CD14-positive monocyte (primary cell): ENCODE data around the gene ZNF831. TPM values are rescaled to one million over a fixed set of nuclear protein-coding genes. Genes with fewer than 3 reads are reported as not detected.

Experiments used
- DNase-seq, 3 donors: peaks; one replicate each; pipeline ENCODE4 v3.0.0-alpha.2; 2011 to 2022
- H2AFZ ChIP-seq: 2 replicates; pipeline ENCODE4 v1.6.0; 2012; ENCODE audit warnings: mild to moderate bottlenecking, low read depth, low read length, inconsistent platforms; ENCODE audit not compliant: insufficient read depth, poor library complexity, severe bottlenecking
- H3K27ac ChIP-seq, 2 donors: 1 replicate in 1 of 2; 2 replicates in 1 of 2; pipeline ENCODE4 v1.5.1; 2012 to 2013; ENCODE audit warnings: low read length in 2 of 2, control low read depth in 1 of 2, inconsistent platforms in 1 of 2, low read depth in 1 of 2, mild to moderate bottlenecking in 1 of 2
- H3K27me3 ChIP-seq, 2 donors: one replicate each; pipeline versions ENCODE4 v1.6.0 to v1.6.1; 2011 to 2013; ENCODE audit warnings: low read length in 2 of 2; ENCODE audit not compliant: control insufficient read depth in 2 of 2, insufficient read depth in 2 of 2
- H3K36me3 ChIP-seq, 2 donors: replicated peaks in 1 of 2; 1 replicate in 1 of 2; 2 replicates in 1 of 2; pipeline versions ENCODE4 v1.5.1 to v1.6.1; 2012 to 2013; ENCODE audit warnings: low read length in 2 of 2, control low read depth in 1 of 2, inconsistent platforms in 1 of 2, mild to moderate bottlenecking in 1 of 2; ENCODE audit not compliant: insufficient read depth in 2 of 2, control insufficient read depth in 1 of 2
- H3K4me1 ChIP-seq, 2 donors: 1 replicate in 1 of 2; 2 replicates in 1 of 2; pipeline versions ENCODE4 v1.5.1 to v1.6.1; 2012 to 2013; ENCODE audit warnings: low read length in 2 of 2, control low read depth in 1 of 2, inconsistent platforms in 1 of 2, mild to moderate bottlenecking in 1 of 2, moderate library complexity in 1 of 2; ENCODE audit not compliant: insufficient read depth in 2 of 2, control insufficient read depth in 1 of 2
- H3K4me2 ChIP-seq: replicated peaks from 2 replicates; pipeline ENCODE3; 2012; ENCODE audit warnings: low read length, moderate library complexity, mild to moderate bottlenecking; ENCODE audit not compliant: poor library complexity, severe bottlenecking; ENCODE audit errors: extremely low read depth
- H3K4me3 ChIP-seq, 3 experiments: fragments of 200-600 bp in 1 of 3; sonication (generic) in 1 of 3; replicated peaks in 1 of 3; 1 replicate in 2 of 3; 2 replicates in 1 of 3; pipeline ENCODE4 v1.5.1; 2011 to 2013; ENCODE audit warnings: low read length in 3 of 3, mild to moderate bottlenecking in 3 of 3, control low read depth in 2 of 3, low read depth in 2 of 3, inconsistent platforms in 1 of 3, moderate library complexity in 1 of 3
- H3K79me2 ChIP-seq: 2 replicates; pipeline ENCODE4 v1.6.0; 2012; ENCODE audit warnings: mild to moderate bottlenecking, control low read depth, inconsistent platforms, low read length, moderate library complexity; ENCODE audit not compliant: insufficient read depth
- H3K9ac ChIP-seq: 2 replicates; pipeline ENCODE4 v1.6.0; 2017; ENCODE audit warnings: low read length, mild to moderate bottlenecking; ENCODE audit not compliant: insufficient read depth, poor library complexity, severe bottlenecking
- H3K9me3 ChIP-seq, 2 donors: replicated peaks in 1 of 2; 1 replicate in 1 of 2; 2 replicates in 1 of 2; pipeline versions ENCODE4 v1.5.1 to v1.6.1; 2012 to 2013; ENCODE audit warnings: low read length in 2 of 2, control low read depth in 1 of 2; ENCODE audit not compliant: control insufficient read depth in 1 of 2, insufficient read depth in 1 of 2
- H4K20me1 ChIP-seq: 2 replicates; pipeline ENCODE4 v1.6.0; 2012; ENCODE audit warnings: mild to moderate bottlenecking, low read length, control low read depth, moderate library complexity; ENCODE audit not compliant: insufficient read depth
- H3K27ac Mint-ChIP-seq, 7 donors: one replicate each; pipeline ENCODE4 v1.8.0; 2020; ENCODE audit warnings: mild to moderate bottlenecking in 7 of 7, mixed read lengths in 7 of 7, moderate library complexity in 6 of 7, inconsistent platforms in 2 of 7
- H3K27me3 Mint-ChIP-seq, 3 donors: one replicate each; pipeline ENCODE4 v1.8.0; 2021 to 2022; ENCODE audit warnings: low read depth in 3 of 3, mild to moderate bottlenecking in 3 of 3, mixed read lengths in 3 of 3, moderate library complexity in 3 of 3, inconsistent platforms in 1 of 3
- H3K36me3 Mint-ChIP-seq, 2 donors: one replicate each; pipeline ENCODE4 v1.8.0; 2020; ENCODE audit warnings: mixed read lengths in 2 of 2, inconsistent platforms in 1 of 2, mild to moderate bottlenecking in 1 of 2
- H3K4me1 Mint-ChIP-seq: one replicate; pipeline ENCODE4 v1.8.0; 2020; ENCODE audit warnings: mild to moderate bottlenecking, mixed read lengths
- H3K4me3 Mint-ChIP-seq, 2 donors: one replicate each; pipeline ENCODE4 v1.8.0; 2020; ENCODE audit warnings: mild to moderate bottlenecking in 2 of 2, mixed read lengths in 2 of 2, moderate library complexity in 1 of 2
- H3K9me3 Mint-ChIP-seq, 7 donors: one replicate each; pipeline ENCODE4 v1.8.0; 2020 to 2022; ENCODE audit warnings: mixed read lengths in 7 of 7, mild to moderate bottlenecking in 6 of 7, moderate library complexity in 6 of 7, inconsistent platforms in 2 of 7
- WGBS: methylation state at CpG from one replicate; pipeline ENCODE4 v1.1.5; 2013; ENCODE audit warnings: missing lambda C conversion rate; ENCODE audit not compliant: insufficient coverage; 5-methylcytosine and 5-hydroxymethylcytosine counted together
- intact Hi-C, 2 donors: fragments of 100-400 bp; cut with micrococcal nuclease; formaldehyde crosslinking; loops; one replicate each; pipeline versions ENCODE4 v1.15.0 to v1.15.1; 2023
- polyA plus RNA-seq, 3 donors: library from polyadenylated mRNA; depleted of rRNA in 1 of 3; unstranded in 2 of 3; stranded (reverse) in 1 of 3; fragments of 300-500 nt in 2 of 3; fragments of >200 nt in 1 of 3; fragmentation: Illumina TruSeq in 2 of 3; gene quantifications; 1 replicate in 2 of 3; 2 replicates in 1 of 3; pipeline ENCODE4 v1.2.3, GENCODE V29; 2012 to 2021
- TF ChIP-seq, protein P1 (sequence below): fragments of 200-600 bp; IDR thresholded peaks from one replicate; pipeline ENCODE4 v1.8.0; 2022; ENCODE audit warnings: antibody characterized with exemption, mild to moderate bottlenecking

The ZNF831 gene
- polyA plus RNA-seq, 3 donors, result 0.03 to 0.09 TPM; not detected in 1

DNA sequence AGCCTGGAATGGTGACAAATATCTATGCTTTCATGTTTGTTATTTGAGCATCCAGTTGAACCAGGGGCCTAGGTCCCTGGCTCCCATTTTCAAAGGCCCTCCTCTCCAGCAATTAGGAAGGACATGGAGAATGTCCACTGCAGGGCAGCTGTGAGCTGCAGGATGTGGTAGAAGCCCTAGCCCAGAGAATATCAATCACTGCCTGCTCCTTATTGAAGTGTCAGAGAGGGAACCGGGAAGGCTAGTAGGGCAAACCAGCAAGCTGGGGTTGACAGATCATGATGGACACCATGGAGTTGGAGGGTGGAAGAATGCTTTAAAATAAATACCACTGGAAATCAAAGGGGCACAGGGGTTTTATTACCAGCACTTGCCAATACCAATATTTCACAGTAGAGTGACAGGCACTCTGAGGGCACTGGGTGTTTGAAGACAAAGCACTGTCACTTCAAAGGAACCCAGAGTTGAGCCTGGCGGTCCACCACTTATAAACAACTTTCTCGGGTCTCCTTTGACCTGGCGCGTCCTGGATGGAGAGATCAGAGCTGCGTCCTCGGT, 47.7 kb downstream of the ZNF831 start:
- Mint-ChIP-seq H3K36me3 (no peaks in the 10 kb centered on the region), H3K27me3 (peaks cover 0 to 6% (median 3%) of the 10 kb centered on the region in 3 donors), H3K4me1 (peaks cover 1% of the 10 kb centered on the region), H3K9me3 (peaks cover 0 to 5% (median 0%) of the 10 kb centered on the region in 7 donors), H3K4me3 (no peak overlapping the region), H3K27ac (no peak overlapping the region)
- Histone ChIP-seq H4K20me1 (no peaks in the 10 kb centered on the region), H3K4me1 (no peaks in the 10 kb centered on the region), H3K9ac (no peak overlapping the region), H3K79me2 (no peaks in the 10 kb centered on the region), H3K27me3 (no peaks in the 10 kb centered on the region), H3K36me3 (no peaks in the 10 kb centered on the region), H3K27ac (no peak overlapping the region), H3K9me3 (no peaks in the 10 kb centered on the region), H3K4me3 (no peak overlapping the region), H2AFZ (no peak overlapping the region), H3K4me2 (no peak overlapping the region)
- 100% methylated on average over 4 of the region's 7 CpGs for WGBS
- DNase-seq, result no peak
- intact Hi-C loops, result no loop called here
- TF ChIP-seq, protein P1, sequence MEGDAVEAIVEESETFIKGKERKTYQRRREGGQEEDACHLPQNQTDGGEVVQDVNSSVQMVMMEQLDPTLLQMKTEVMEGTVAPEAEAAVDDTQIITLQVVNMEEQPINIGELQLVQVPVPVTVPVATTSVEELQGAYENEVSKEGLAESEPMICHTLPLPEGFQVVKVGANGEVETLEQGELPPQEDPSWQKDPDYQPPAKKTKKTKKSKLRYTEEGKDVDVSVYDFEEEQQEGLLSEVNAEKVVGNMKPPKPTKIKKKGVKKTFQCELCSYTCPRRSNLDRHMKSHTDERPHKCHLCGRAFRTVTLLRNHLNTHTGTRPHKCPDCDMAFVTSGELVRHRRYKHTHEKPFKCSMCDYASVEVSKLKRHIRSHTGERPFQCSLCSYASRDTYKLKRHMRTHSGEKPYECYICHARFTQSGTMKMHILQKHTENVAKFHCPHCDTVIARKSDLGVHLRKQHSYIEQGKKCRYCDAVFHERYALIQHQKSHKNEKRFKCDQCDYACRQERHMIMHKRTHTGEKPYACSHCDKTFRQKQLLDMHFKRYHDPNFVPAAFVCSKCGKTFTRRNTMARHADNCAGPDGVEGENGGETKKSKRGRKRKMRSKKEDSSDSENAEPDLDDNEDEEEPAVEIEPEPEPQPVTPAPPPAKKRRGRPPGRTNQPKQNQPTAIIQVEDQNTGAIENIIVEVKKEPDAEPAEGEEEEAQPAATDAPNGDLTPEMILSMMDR, result no peak

DNA sequence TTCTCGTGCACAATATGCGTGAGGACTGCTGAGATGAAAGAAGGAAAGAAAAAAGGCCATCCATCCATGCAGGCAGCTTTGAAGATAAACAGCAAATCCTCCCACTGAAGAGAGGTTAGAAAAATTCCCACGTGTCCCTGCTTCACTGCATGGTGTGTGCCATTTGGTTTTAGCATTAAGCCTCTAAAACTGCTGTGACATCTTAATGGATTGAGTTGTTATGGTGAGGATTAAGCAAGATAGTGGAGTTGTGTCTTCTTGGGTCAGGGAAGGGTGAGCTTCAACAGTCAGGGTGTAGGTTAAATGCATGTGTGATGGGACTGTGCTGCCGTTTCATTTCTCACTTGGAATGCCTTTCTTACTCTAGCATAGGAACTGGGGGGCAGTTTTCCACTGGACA, 50.5 kb downstream of the ZNF831 start:
- Mint-ChIP-seq H3K36me3 (no peaks in the 10 kb centered on the region), H3K4me1 (no peaks in the 10 kb centered on the region), H3K27ac (no peak overlapping the region), H3K9me3 (peaks cover 0 to 3% (median 0%) of the 10 kb centered on the region in 7 donors), H3K4me3 (no peak overlapping the region), H3K27me3 (peaks cover 0 to 4% (median 3%) of the 10 kb centered on the region in 3 donors)
- no peak overlapping the region for H3K4me2 ChIP-seq
- TF ChIP-seq, protein P1, result no peak
- H2AFZ ChIP-seq, result no peak overlapping the region
- intact Hi-C loops, result no loop called here
- no peaks in the 10 kb centered on the region for H4K20me1 ChIP-seq
- H3K27ac ChIP-seq, result no peak overlapping the region
- H3K27me3 ChIP-seq, result no peaks in the 10 kb centered on the region
- 100% methylated on average over 2 of the region's 4 CpGs for WGBS
- no peaks in the 10 kb centered on the region for H3K79me2 ChIP-seq
- no peak overlapping the region for H3K4me3 ChIP-seq
- no peaks in the 10 kb centered on the region for H3K4me1 ChIP-seq
- DNase-seq, result no peak
- H3K9me3 ChIP-seq, result no peaks in the 10 kb centered on the region
- no peak overlapping the region for H3K9ac ChIP-seq
- H3K36me3 ChIP-seq, result no peaks in the 10 kb centered on the region
